Measurements from ENCODE around the gene CHRM2. TPM values are rescaled to one million over a fixed set of nuclear protein-coding genes. Genes with fewer than 3 reads are reported as not detected.

The CHRM2 gene
- total RNA-seq, 4 donors from 2014 or later: 0.40 to 2.0 TPM; not detected in 2

GRCh38 chr7:136976504-136977251 lies 108.2 kb downstream of the CHRM2 start:
- Histone ChIP-seq H3K4me3 (no peak overlapping the region), H3K36me3 (no peaks in the 10 kb centered on the region), H3K4me1 (no peaks in the 10 kb centered on the region), H3K27ac (no peak overlapping the region), H3K27me3 (no peaks in the 10 kb centered on the region), H3K9me3 (no peaks in the 10 kb centered on the region)
- DNase-seq: no peak
- TF ChIP-seq, protein P1, sequence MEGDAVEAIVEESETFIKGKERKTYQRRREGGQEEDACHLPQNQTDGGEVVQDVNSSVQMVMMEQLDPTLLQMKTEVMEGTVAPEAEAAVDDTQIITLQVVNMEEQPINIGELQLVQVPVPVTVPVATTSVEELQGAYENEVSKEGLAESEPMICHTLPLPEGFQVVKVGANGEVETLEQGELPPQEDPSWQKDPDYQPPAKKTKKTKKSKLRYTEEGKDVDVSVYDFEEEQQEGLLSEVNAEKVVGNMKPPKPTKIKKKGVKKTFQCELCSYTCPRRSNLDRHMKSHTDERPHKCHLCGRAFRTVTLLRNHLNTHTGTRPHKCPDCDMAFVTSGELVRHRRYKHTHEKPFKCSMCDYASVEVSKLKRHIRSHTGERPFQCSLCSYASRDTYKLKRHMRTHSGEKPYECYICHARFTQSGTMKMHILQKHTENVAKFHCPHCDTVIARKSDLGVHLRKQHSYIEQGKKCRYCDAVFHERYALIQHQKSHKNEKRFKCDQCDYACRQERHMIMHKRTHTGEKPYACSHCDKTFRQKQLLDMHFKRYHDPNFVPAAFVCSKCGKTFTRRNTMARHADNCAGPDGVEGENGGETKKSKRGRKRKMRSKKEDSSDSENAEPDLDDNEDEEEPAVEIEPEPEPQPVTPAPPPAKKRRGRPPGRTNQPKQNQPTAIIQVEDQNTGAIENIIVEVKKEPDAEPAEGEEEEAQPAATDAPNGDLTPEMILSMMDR (IDR thresholded peaks at IDR 0.05): no peak
- no peak for TF ChIP-seq POLR2A (IDR thresholded peaks at IDR 0.05)

DNA sequence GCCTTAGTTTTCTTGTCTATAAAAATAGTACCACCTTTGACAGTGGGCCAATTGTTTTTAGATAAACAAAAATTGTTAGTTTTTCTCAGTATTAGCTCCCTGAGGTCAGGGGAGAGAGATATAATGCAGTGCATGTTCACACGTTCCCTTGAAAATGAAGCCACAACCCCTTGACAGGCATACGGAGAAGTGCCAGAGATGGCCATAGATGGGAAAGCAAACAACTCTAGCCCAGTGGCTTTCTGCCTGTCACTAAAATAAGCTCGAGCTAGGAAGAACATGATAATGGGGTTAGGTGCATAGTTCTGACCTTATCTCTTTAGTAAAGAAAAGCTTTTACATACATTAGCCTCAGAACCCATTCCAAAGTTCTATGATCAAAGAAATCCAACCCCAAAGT lies 124.9 kb downstream of the CHRM2 start:
- no peak overlapping the region for H3K27ac ChIP-seq
- no peaks in the 10 kb centered on the region for H3K36me3 ChIP-seq
- no peak for DNase-seq
- no peak for TF ChIP-seq POLR2A (IDR thresholded peaks at IDR 0.05)
- TF ChIP-seq, protein P1 (IDR thresholded peaks at IDR 0.05): no peak
- H3K9me3 ChIP-seq: no peaks in the 10 kb centered on the region
- no peak overlapping the region for H3K4me3 ChIP-seq
- no peaks in the 10 kb centered on the region for H3K4me1 ChIP-seq
- no peaks in the 10 kb centered on the region for H3K27me3 ChIP-seq

DNA sequence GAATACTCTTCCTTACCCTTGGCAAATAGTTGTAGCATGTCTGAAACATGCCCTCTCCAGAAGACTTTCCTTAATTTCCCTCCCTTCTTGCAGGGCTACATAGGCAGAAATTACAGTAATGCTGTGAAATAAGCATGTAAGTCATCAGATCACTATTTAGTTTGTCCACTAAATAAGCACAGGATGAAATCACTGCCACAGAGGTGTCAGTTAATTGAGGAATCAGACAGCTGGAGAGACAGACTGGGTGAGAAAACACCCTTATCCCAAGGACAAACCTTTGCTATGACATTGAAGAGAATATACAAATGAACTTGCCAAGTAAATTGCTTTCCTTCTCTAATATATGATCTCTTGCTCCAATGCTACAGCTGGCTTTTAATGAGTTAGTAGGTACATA lies 129.3 kb downstream of the CHRM2 start:
- H3K36me3 ChIP-seq: no peaks in the 10 kb centered on the region
- no peaks in the 10 kb centered on the region for H3K4me1 ChIP-seq
- H3K27ac ChIP-seq: no peak overlapping the region
- no peak for DNase-seq
- TF ChIP-seq, protein P1 (IDR thresholded peaks at IDR 0.05): no peak
- no peak for TF ChIP-seq POLR2A (IDR thresholded peaks at IDR 0.05)
- no peaks in the 10 kb centered on the region for H3K9me3 ChIP-seq
- H3K4me3 ChIP-seq: no peak overlapping the region
- no peaks in the 10 kb centered on the region for H3K27me3 ChIP-seq

DNA sequence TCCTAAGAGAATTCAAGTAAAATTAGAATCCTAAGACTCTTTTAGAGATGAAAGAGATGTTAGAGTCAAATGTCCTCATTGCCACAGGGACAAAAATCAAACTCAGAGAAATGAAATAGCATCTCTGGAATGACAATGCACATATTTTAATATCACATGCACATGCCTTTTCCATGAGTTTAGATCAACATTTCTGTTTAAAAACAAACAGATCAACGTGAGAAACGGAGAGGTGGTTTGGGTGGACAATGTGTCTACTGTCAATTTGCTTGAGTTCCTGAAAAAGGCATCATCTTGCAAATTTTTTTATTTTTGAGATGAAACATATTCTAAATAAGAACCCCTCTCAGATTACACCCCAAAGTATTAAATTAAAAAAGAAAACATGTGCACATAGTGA lies 130.0 kb downstream of the CHRM2 start:
- H3K4me3 ChIP-seq: no peak overlapping the region
- no peaks in the 10 kb centered on the region for H3K36me3 ChIP-seq
- TF ChIP-seq POLR2A (IDR thresholded peaks at IDR 0.05): no peak
- TF ChIP-seq, protein P1 (IDR thresholded peaks at IDR 0.05): no peak
- H3K27ac ChIP-seq: no peak overlapping the region
- H3K9me3 ChIP-seq: no peaks in the 10 kb centered on the region
- H3K27me3 ChIP-seq: no peaks in the 10 kb centered on the region
- DNase-seq: no peak
- H3K4me1 ChIP-seq: no peaks in the 10 kb centered on the region

DNA sequence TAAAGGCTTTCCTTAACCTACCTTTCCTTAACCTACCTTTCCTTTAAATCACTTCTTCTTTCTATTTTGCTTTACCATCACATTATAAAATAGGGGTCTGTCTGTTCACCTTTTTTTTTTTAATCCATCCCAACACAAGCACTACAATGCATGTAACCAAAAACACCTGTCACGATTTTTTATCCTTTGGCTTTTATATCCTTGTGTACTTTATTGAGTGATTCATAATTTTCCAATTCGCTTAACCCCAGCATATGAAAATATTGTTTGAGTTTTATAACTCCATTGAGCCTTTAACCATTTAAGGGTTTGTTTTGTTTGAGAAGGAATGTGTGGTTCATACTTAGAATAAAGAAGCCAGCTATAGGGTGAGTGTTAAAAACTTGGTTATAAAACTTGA lies 132.2 kb downstream of the CHRM2 start:
- no peaks in the 10 kb centered on the region for H3K36me3 ChIP-seq
- H3K27ac ChIP-seq: no peak overlapping the region

More for the DNA sequence above, 132.2 kb downstream of the CHRM2 start:
- DNase-seq: no peak
- Histone ChIP-seq H3K4me3 (no peak overlapping the region), H3K9me3 (no peaks in the 10 kb centered on the region), H3K4me1 (no peaks in the 10 kb centered on the region), H3K27me3 (no peaks in the 10 kb centered on the region)
- no peak for TF ChIP-seq POLR2A (IDR thresholded peaks at IDR 0.05)
- TF ChIP-seq, protein P1 (IDR thresholded peaks at IDR 0.05): no peak

All from Peyer's patch (tissue), 4 donors.